GM23338 (cell line): Measurements from ENCODE around the gene TRMT44. TPM values are rescaled to one million over a fixed set of nuclear protein-coding genes. Genes with fewer than 3 reads are reported as not detected.

ENCODE experiments used
- polyA plus RNA-seq: library from polyadenylated mRNA; unstranded; fragments of >200 nt; fragmentation: Nextera tagmentation; extraction: Ambion mirVana; gene quantifications from 2 replicates; pipeline ENCODE4 v1.2.1, GENCODE V29; 2016
- small RNA-seq: library from RNA; depleted of rRNA; stranded (forward); fragments of <200 nt; gene quantifications from one replicate; pipeline ENCODE3, GENCODE V24; 2014; ENCODE audit warnings: low replicate concordance
- total RNA-seq: library from RNA; depleted of rRNA; stranded (reverse); fragments of >200 nt; shearing (Covaris generic); gene quantifications from 2 replicates; pipeline ENCODE4 v1.2.3, GENCODE V29; 2014; rRNA removed

TRMT44 gene
- total and polyA plus RNA-seq, 2 experiments from 2014 or later: 10.3 to 49.8 TPM

Small RNAs within 50 kb of the gene (small RNA-seq; reads per million reads assigned to genes)
- 0.40 reads per million, percentile 25 among the genes with 10 or more reads in this experiment for gene RNA5SP152

Other genes with a start within 250 kb of the TRMT44 start
- gene SH3TC1, start 241.5 kb upstream of the TRMT44 start, total RNA-seq: 0.07 TPM in 1 of 2 replicates, not detected in the other
- gene SH3TC1, start 241.5 kb upstream of the TRMT44 start, polyA plus RNA-seq: not detected in 2 replicates
- gene HTRA3, start 171.0 kb upstream of the TRMT44 start, total RNA-seq: 1.8 and 3.6 TPM in 2 replicates
- gene HTRA3, start 171.0 kb upstream of the TRMT44 start, polyA plus RNA-seq: 1.3 and 1.4 TPM in 2 replicates
- 14.9 and 17.2 TPM in 2 replicates for gene ACOX3, start 54 bp upstream of the TRMT44 start, total RNA-seq
- gene ACOX3, start 54 bp upstream of the TRMT44 start, polyA plus RNA-seq: 4.8 and 6.4 TPM in 2 replicates
- gene GPR78, start 139.6 kb downstream of the TRMT44 start, total RNA-seq: 2.6 and 2.7 TPM in 2 replicates
- gene GPR78, start 139.6 kb downstream of the TRMT44 start, polyA plus RNA-seq: 0.82 and 0.83 TPM in 2 replicates
- 37.3 and 43.1 TPM in 2 replicates for gene CPZ, start 152.0 kb downstream of the TRMT44 start, total RNA-seq
- gene CPZ, start 152.0 kb downstream of the TRMT44 start, polyA plus RNA-seq: 24.6 and 29.9 TPM in 2 replicates